AG10803 (cell line): ENCODE data around the gene ACRV1.

Experiments used
- DNase-seq: peaks from one replicate; pipeline ENCODE4 v3.0.0; 2010; ENCODE audit warnings: low read depth
- H3K4me3 ChIP-seq: 2 replicates; pipeline ENCODE4 v1.5.1; 2011; ENCODE audit warnings: mild to moderate bottlenecking, low read length, control low read depth
- TF ChIP-seq, protein P1 (sequence below): conservative IDR thresholded peaks from 2 replicates; pipeline ENCODE4 v1.5.1; 2011; ENCODE audit warnings: mild to moderate bottlenecking, low read length, control low read depth, inconsistent platforms

The ACRV1 gene

DNA sequence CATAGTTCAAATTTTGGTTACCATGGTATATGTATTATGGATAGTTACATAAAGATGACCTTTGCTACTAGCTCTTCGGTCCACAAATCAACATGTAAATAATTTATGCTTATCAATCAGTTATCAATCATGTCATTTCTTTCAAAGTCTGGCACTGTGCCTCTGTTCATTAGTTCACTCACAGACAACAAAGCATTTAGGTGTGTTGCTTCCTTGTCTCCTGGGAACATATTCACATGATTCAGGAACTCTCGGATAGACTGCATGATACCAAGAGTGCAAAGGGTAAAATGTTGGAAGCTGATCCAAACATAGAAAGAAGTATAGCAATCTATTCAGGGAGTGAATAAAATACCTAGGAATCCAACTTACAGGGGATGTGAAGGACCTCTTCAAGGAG lies 14.3 kb upstream of the ACRV1 start:
- TF ChIP-seq, protein P1, sequence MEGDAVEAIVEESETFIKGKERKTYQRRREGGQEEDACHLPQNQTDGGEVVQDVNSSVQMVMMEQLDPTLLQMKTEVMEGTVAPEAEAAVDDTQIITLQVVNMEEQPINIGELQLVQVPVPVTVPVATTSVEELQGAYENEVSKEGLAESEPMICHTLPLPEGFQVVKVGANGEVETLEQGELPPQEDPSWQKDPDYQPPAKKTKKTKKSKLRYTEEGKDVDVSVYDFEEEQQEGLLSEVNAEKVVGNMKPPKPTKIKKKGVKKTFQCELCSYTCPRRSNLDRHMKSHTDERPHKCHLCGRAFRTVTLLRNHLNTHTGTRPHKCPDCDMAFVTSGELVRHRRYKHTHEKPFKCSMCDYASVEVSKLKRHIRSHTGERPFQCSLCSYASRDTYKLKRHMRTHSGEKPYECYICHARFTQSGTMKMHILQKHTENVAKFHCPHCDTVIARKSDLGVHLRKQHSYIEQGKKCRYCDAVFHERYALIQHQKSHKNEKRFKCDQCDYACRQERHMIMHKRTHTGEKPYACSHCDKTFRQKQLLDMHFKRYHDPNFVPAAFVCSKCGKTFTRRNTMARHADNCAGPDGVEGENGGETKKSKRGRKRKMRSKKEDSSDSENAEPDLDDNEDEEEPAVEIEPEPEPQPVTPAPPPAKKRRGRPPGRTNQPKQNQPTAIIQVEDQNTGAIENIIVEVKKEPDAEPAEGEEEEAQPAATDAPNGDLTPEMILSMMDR, result no peak
- H3K4me3 ChIP-seq, result no peak overlapping the region
- DNase-seq, result no peak

GRCh38 chr11:125692887-125693286 lies 12.2 kb upstream of the ACRV1 start:
- no peak overlapping the region for H3K4me3 ChIP-seq
- TF ChIP-seq, protein P1, result no peak
- DNase-seq, result no peak

DNA sequence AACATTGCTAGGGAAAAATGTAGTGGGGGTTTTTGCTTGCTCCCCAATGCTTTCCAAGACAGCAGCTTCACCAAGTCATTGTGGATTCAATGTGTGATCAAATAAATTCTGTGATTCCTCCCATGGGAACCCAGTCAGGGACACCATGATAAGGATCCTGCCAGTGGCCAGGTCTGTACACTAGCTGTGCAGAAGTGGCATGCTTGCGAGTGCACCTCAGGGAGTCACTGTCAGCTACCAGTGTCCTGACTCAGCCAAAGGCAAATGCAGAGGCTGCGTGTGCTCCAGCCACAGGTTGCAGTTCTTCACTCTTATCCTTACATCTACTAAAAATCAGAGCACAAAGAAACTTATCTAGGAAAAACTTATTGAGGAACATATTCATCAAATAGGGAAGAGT lies 9.4 kb upstream of the ACRV1 start:
- TF ChIP-seq, protein P1, result no peak
- no peak overlapping the region for H3K4me3 ChIP-seq
- no peak for DNase-seq

DNA sequence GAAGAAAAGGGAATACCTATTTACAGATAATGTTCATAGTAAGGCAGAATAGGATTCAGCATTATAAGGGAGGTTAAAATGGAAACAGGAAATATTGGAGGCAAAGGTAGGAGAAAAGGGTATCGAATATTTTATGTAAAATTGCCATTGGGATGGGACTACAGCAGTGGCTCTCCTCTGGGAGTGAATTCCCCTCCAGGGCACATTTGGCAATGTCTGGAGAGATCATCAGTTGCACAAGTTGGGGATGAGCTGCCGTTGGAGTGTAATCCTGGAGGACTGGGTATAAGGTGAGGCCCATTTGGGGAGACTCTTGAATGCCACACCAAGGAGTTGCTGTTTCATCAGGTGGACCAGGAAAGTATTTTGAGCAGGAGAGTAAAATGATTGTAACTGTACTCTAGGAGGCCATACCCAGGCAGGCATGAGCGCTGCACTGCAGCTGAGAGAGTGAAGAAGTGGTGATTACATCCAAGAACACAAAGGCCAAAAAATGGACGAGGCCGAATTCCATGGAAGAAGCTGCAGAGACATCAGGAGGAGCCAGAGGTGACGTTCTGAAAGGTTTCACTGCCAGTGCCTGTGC lies 8.7 kb upstream of the ACRV1 start:
- DNase-seq, result no peak
- TF ChIP-seq, protein P1, result no peak
- H3K4me3 ChIP-seq, result no peak overlapping the region

DNA sequence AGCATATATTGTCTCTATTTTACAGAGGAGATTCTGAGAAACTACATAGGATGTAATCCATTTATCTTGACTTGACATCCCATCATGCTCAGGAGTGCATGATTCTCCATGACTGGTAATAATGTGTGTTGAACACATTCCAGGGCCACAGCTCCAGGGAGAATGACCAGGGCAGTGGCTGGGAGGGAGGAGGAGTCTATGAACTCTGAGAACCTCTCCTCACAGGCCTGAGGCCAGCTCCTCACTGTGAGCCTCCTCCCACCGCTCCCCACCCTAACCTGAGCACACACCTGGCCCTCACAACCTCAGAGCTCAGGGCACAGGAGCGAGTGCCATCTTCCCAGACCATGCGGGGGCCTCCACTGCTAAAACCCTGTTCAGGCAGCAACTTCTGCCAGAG lies 8.0 kb upstream of the ACRV1 start:
- DNase-seq, result no peak
- TF ChIP-seq, protein P1, result no peak
- H3K4me3 ChIP-seq, result no peak overlapping the region

GRCh38 chr11:125688066-125688465 lies 7.4 kb upstream of the ACRV1 start:
- TF ChIP-seq, protein P1, result no peak
- H3K4me3 ChIP-seq, result no peak overlapping the region
- no peak for DNase-seq

GRCh38 chr11:125685228-125685627 lies 4.6 kb upstream of the ACRV1 start:
- TF ChIP-seq, protein P1, result no peak
- H3K4me3 ChIP-seq, result no peak overlapping the region
- no peak for DNase-seq
